Measurements from ENCODE around the gene SBF2.

The SBF2 gene

DNA sequence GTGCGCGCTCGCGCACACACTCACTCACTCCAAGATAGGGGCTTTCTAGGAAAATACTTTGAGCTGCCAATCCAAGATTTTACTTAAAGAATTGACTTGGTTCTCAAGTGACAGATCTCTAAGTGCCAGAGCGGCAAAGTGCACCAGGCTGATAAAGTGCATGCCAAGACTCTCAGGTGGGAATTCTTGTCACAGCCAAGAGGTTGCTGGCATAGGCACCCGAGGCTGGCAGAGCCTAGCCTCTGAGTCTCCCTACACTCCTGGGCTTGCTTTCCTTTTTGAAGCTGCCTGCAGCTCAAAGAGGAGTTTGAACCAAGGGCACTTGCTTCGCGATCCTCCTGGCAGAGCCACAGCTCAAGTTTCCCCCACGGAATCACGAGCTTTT is 8.3 kb upstream of the SBF2 start:
- DNase-seq (ENCODE audit: low read depth in 2 of 2) = no peak

GRCh38 chr11:10301656-10302358 is 7.8 kb upstream of the SBF2 start:
- DNase-seq (ENCODE audit: low read depth in 2 of 2) = no peak

GRCh38 chr11:10298342-10298741 is 4.3 kb upstream of the SBF2 start:
- no peak for DNase-seq (ENCODE audit: low read depth in 2 of 2)

DNA sequence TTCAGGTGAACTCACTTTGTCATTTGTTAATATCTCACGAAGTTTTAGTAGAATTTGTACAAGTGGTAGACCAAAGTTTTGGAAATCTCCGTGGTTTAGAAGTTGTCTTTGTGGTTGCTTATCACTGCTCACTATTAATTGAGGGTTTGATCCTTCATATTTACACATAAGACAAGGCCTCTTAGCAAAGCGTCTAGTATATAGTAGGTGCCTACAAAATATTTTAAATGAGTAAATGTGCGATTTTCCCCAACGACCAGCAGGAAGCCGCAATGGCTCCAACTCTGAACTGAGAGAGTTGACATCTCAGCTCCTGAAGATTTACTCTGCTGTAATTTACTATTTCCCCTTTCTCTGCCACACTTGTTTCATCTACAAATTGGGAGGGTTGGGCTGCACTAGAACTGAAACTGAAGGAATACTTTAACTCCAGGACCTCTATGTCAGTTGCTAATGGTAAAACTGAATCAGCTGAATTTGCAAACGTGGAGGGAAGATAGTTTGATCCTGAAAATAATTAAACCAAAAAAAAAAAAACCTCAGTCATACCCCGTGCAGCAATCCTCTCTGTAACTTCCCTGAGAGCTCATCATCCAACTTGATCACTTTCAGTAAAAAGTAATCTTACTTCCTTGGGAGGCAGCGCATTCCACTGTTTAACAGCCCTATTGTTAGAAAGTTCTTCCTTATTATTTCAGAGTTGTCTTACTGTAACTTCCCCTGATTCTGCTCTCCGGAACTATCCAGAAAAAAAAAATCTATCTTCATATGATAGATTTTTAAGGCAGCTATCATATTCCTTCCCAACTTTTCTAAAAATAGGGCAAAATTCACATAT is 1.3 kb upstream of the SBF2 start:
- no peak for DNase-seq (ENCODE audit: low read depth in 2 of 2)

DNA sequence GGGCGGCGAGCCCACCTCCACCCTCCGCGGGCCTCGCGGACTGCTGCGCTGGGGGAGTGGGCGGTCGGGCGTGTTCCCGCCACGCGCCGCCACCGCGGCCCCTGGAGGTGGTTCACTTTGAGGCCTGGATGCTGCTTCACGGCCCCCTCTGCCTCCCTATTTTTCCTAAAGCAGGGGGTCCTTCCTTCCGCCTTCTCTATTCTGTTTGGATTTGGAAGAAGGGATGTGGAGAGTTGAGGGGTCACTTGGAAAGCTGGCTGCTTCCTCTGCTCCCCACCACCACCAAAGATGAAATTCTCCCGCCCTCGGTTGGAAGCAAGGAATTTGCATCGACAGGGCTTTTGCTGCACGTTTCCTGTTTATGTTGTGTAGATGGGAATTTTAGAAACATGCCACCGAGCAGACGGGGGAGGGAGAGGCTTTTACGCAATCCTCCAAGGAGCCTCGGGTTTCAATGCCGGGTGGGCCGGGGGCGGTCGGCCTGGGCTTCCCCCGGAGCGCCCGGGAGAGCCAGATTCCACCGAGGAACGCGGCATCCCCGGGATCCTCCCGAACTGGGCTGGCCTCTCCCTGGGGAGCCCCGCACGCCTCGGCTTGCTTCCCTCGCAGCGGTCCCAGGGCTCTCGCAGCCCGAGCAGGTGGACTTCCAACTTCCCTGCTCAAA is 403 bp upstream of the SBF2 start:
- no peak for DNase-seq (ENCODE audit: low read depth in 2 of 2)

DNA sequence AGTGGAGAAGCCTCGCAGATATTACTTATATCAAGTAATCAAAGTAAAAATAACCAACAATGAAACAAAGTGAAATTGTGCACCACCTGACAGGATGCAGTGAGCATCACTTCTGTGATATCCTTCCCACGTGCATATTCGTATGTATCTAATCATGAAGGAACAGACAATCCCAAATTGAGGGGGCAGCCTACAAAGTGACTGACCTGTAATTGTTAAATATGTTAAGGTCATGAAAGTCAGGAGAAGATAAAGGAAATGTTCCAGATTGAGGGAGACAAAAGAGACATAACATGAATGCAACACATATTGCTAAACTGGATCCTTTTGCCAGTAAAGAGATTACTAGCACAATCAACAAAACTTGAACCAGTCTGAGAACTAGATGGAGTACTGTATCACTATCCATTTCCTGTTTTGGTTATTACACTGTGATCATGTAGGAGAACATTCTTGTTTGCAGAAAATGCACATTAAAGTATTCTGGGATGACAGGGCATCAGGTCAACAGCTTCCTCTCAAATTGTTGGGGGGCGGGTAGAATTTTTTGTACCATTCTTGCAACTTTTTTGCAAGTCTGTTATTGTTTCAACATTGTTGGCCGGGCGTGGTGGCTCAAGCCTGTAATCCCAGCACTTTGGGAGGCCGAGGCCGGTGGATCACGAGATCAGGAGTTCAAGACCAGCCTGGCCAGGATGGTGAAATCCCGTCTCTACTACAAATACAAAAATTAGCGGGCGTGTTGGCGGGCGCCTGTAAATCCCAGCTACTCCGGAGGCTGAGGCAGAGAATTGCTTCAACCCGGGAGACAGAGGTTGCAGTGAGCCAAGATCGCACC is 2.0 kb downstream of the SBF2 start:
- no peak for DNase-seq (ENCODE audit: low read depth in 2 of 2)

- DNase-seq (ENCODE audit: low read depth in 2 of 2) = no peak
Observed at GRCh38 chr11:10289765-10290380, 4.1 kb downstream of the SBF2 start.

DNA sequence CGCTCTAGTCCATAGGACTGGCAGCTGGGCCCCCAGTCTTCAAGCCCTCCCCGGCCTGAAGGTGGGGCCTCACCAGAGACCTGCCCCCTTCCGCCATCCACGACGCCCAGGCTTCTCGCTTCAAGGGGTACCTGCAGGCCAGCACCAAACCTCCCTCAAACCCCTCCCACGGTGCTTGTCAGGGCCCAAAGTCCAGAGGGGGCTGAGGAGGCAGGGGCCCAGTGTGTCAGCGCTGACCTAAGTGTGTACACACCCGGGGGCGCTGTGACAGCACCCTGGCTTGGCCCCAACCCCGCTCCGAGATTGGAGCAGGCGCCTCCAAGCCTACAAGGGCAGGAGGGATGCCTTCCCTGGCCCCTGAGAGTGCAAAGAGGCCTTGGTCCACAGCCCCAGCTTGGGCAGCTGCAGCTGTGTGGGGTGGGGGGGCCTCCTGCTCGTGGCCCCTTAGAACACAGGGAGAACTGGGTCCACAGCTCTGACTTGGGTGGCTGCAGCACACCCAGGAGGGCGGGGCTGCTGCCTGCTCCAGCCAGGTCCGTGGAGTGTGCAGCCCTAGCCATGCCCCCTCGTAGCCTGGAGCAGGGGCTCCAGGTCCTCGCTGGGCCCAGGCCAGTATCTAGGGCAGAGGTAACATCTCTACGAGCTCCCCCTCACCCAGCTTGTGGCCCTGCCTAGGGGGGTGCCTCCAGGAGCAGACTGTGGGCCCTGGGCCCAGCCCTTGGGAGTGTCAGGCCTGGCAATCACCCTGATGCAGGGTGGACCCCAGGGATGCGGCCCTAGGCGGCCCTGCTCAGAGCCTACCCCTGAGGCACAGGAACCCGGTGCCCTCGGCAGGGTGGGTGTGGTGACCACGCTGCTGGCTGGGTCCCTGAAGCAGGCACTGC is 4.9 kb downstream of the SBF2 start:
- DNase-seq (ENCODE audit: low read depth in 2 of 2) = no peak

DNA sequence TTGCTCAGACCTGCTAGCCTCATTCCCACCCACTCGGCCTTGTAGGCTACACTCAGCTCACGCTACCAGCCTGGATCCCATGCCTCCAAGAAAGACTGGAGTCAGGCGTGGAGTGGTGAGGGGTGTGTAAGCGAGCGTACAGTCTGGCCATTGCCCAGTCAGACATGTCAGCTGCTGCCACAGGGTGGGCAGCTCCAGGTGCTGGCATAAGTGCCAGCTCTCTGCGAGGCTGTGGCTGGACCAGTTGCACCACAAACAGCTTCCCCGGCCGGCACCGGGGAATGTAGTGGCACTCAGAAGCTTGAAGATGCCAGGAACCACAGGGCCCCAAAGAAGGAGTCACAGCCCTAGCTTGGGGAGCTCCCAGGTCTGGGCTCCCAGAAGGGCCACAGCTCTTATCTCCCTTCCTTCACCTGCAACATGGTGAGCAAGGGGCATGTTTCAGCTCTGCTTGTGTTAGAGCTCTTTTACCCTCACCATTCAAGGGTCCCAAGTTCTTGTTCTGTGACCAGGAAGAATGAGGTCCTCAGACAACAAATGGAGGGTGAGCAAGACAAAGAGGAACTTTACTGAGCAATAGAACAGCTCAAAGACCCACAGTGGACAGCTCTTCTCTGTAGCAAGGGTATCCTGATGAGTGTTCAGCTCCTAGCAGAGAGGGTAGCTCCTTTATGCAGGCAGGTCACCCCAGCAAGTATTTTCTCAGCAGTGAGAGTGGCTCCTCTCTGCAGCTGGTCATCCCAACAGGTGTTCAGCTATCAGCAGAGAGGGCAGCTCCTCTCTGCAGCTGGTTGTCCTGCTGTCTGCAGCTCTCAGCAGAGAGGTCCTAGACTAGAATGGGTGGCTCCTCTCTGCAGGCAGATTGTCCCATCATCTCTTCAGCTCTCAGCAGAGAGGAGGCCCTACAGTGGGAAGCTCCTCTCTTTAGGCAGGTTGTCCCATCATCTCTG is 6.0 kb downstream of the SBF2 start:
- no peak for DNase-seq (ENCODE audit: low read depth in 2 of 2)

DNA sequence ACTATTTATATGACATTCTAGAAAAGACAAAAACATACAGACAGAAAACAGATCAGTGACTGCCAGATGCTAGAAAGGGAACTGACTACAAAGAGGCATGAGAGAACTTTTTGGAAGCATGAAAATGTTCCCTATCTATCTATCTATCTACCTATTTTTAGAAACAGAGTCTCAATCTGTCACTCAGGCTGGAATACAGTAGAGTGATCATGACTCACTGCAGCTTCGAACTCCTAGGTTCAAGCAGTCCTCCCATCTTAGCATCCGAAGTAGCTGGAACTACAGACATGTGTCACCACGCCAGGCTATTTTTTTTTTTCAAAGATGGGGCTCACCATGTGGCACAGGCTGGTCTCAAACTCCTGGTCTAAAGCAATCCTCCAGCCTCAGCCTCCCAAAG is 6.9 kb downstream of the SBF2 start:
- DNase-seq (ENCODE audit: low read depth in 2 of 2) = no peak

GRCh38 chr11:10285148-10285802 is 8.7 kb downstream of the SBF2 start:
- no peak for DNase-seq (ENCODE audit: low read depth in 2 of 2)

- DNase-seq (ENCODE audit: low read depth in 2 of 2) = no peak
Observed at GRCh38 chr11:10283991-10284390, 10.0 kb downstream of the SBF2 start.

DNA sequence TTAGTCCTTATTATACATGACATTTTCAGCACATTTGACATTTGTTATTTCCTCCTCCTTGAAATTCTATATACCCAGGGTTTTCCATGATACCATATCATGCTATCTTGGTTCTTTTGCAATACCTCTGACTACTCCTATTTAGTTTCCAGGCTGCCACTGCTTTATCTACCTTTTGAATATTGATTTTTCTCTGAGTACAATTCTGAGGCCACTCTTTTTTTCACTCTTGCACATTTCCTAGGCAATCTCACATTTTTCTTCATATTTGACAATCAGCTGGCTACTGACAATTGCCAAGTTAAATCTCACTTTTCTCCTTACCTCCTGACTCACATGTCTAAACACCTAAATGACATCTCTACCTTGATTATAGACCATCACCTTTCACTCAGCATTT is 11.9 kb downstream of the SBF2 start:
- DNase-seq (ENCODE audit: low read depth in 2 of 2) = no peak

DNA sequence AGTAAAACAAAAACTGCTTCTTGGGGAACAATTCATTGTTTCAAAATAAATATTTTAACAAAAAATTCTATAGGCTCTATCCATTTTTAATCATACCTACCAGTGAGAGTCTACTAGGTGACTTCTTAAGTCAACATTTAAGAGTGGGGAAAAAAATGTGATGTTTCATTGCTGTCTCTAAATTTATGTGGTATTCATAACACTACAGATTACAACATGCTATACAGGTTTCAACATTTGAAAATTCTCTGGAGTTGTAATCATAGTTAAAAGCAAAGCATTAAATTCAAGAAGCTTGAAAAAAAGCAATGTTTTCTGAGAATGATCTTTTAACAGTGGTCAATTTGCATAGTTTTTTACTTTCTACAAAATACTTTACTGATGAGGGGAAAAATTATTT is 18.3 kb downstream of the SBF2 start:
- no peak for DNase-seq (ENCODE audit: low read depth in 2 of 2)

DNA sequence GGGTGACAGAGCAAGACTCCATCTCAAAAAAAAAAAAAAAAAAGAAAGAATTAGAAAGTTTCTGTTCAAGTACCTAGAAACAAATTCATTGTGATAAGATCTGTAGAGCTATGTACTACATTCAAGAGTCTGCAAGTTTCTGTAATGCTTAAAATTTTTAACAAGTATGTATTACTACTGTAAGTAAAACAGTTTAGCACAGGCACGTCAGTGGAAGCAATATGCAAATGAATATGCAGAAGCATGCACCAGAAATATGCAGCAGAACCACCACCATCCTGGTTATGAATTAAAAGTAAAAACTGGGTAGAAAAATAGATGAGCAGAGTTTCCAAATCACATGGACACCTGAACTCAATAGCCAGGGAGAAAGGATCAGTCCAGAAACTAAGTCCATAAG is 19.3 kb downstream of the SBF2 start:
- no peak for DNase-seq (ENCODE audit: low read depth in 2 of 2)

- no peak for DNase-seq (ENCODE audit: low read depth in 2 of 2)
Observed at GRCh38 chr11:10273738-10274137, 20.3 kb downstream of the SBF2 start.

DNA sequence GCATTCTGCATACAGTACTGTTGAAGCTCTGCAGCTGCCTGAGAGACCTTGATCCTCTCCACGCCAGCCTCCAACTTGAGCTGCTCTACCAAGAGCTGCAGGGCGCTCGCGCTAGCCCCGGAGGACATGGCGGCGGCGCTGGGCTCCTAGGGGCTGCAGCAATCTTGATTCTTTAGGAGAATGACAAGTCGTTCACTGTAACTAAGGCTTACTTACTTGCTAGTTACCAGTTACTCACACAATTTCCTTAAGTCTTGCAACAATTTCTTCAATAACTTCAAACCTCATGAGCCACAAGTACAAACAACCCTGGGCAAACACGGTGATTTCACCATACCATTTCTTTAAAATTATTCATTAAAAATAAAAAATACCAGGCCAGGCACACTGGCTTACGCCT is 21.9 kb downstream of the SBF2 start:
- DNase-seq (ENCODE audit: low read depth in 2 of 2) = no peak

GRCh38 chr11:10268746-10269488 is 25.1 kb downstream of the SBF2 start:
- no peak for DNase-seq (ENCODE audit: low read depth in 2 of 2)
